B cell (primary cell): Measurements from ENCODE around the gene TUT4.

Experiments used
- CTCF ChIP-seq: fragments of 200-600 bp; IDR thresholded peaks from one replicate; pipeline ENCODE4 v1.8.0; 2022; ENCODE audit warnings: antibody characterized with exemption, mild to moderate bottlenecking
- EZH2 ChIP-seq: IDR thresholded peaks from 2 replicates; pipeline ENCODE4 v1.6.1; 2012; ENCODE audit warnings: borderline replicate concordance, low read depth, mild to moderate bottlenecking, moderate library complexity, low read length; ENCODE audit not compliant: insufficient read depth, poor library complexity, severe bottlenecking

GRCh38 chr1:52416811-52417210 is 136.1 kb downstream of the TUT4 start:
- TF ChIP-seq EZH2 (no peak), CTCF (no peak)
